H1 (cell line): Measurements from ENCODE around the gene CHD9. TPM values are rescaled to one million over a fixed set of nuclear protein-coding genes. Genes with fewer than 3 reads are reported as not detected.

ENCODE experiments used
- CTCF ChIA-PET: fragments of 300-600 bp; sonication (Branson Sonifier 250); formaldehyde crosslinking; loops from one replicate; lab custom pipeline; 2021; ENCODE audit not compliant: partially characterized antibody; lab: Charles Lee
- POLR2A ChIA-PET: fragments of 300-600 bp; sonication (Branson Sonifier 250); formaldehyde crosslinking; loops from one replicate; lab custom pipeline; 2021; ENCODE audit warnings: inconsistent platforms; ENCODE audit not compliant: partially characterized antibody; lab: Charles Lee
- DNase-seq, 2 experiments: peaks; one replicate each; pipeline versions ENCODE4 v3.0.0 to v3.0.0-alpha.2; 2010 to 2022; ENCODE audit warnings: low spot score in 2 of 2, low read depth in 1 of 2, mixed read lengths in 1 of 2
- FAIRE-seq: peaks from 2 replicates; lab custom pipeline; 2011; peaks lifted over from hg19 to GRCh38; lab: Jason Lieb, UNC
- H2AFZ ChIP-seq: 2 replicates; pipeline ENCODE4 v1.8.1; 2012; ENCODE audit warnings: low read length, inconsistent platforms
- H2AK5ac ChIP-seq: 2 replicates; pipeline ENCODE4 v1.6.1; 2013; ENCODE audit warnings: low read depth, low read length
- H2BK120ac ChIP-seq: replicated peaks from 2 replicates; pipeline ENCODE3; 2013; ENCODE audit warnings: low read depth, low read length, inconsistent platforms
- H2BK12ac ChIP-seq: 2 replicates; pipeline ENCODE4 v1.6.1; 2013; ENCODE audit warnings: low read depth, low read length
- H2BK15ac ChIP-seq: 2 replicates; pipeline ENCODE4 v1.6.1; 2013; ENCODE audit warnings: low read length
- H2BK20ac ChIP-seq: 2 replicates; pipeline ENCODE4 v1.6.1; 2013; ENCODE audit warnings: low read length
- H2BK5ac ChIP-seq: 2 replicates; pipeline ENCODE4 v1.6.1; 2013; ENCODE audit warnings: low read depth, low read length
- H3K14ac ChIP-seq: 2 replicates; pipeline ENCODE4 v1.6.1; 2013; ENCODE audit warnings: inconsistent platforms; ENCODE audit not compliant: insufficient read length
- H3K18ac ChIP-seq: 2 replicates; pipeline ENCODE4 v1.6.1; 2013; ENCODE audit warnings: low read length; ENCODE audit errors: extremely low read depth
- H3K23ac ChIP-seq: 2 replicates; pipeline ENCODE4 v1.6.1; 2013; ENCODE audit warnings: inconsistent platforms; ENCODE audit not compliant: insufficient read length
- H3K23me2 ChIP-seq: 2 replicates; pipeline ENCODE4 v1.6.1; 2013; ENCODE audit warnings: low read depth, low read length
- H3K27ac ChIP-seq: 2 replicates; pipeline ENCODE4 v1.6.1; 2011; ENCODE audit warnings: low read depth, low read length, inconsistent platforms
- H3K27me3 ChIP-seq, 4 experiments: replicated peaks in 1 of 4; 1 replicate in 1 of 4; 2 replicates in 3 of 4; pipeline versions ENCODE4 v1.6.1 to v1.8.1; 2011 to 2013; ENCODE audit warnings: low read length in 3 of 4, mild to moderate bottlenecking in 3 of 4, inconsistent platforms in 2 of 4, mixed read lengths in 2 of 4, moderate library complexity in 1 of 4; ENCODE audit not compliant: control insufficient read depth in 3 of 4, insufficient read depth in 3 of 4; ENCODE audit errors: extremely low read depth in 1 of 4
- H3K36me3 ChIP-seq, 4 experiments: 2 replicates each; pipeline versions ENCODE4 v1.6.1 to v1.8.1; 2011 to 2013; ENCODE audit warnings: mild to moderate bottlenecking in 4 of 4, low read length in 3 of 4, moderate library complexity in 2 of 4, control low read depth in 1 of 4, inconsistent platforms in 1 of 4; ENCODE audit not compliant: insufficient read depth in 4 of 4, control insufficient read depth in 2 of 4
- H3K4ac ChIP-seq: replicated peaks from 2 replicates; pipeline ENCODE3; 2013; ENCODE audit warnings: low read length, low read depth, mixed read lengths, inconsistent platforms; ENCODE audit not compliant: insufficient read length
- H3K4me1 ChIP-seq, 4 experiments: replicated peaks in 1 of 4; 1 replicate in 1 of 4; 2 replicates in 3 of 4; pipeline versions ENCODE4 v1.6.1 to v1.8.1; 2011 to 2013; ENCODE audit warnings: low read length in 3 of 4, inconsistent platforms in 2 of 4, mixed read lengths in 1 of 4; ENCODE audit not compliant: insufficient read depth in 4 of 4, control insufficient read depth in 3 of 4
- H3K4me2 ChIP-seq, 2 experiments: 2 replicates each; pipeline versions ENCODE4 v1.6.1 to v1.8.1; 2011 to 2013; ENCODE audit warnings: low read depth in 2 of 2, low read length in 2 of 2, control low read depth in 1 of 2, inconsistent platforms in 1 of 2, mild to moderate bottlenecking in 1 of 2; ENCODE audit not compliant: insufficient read depth in 1 of 2
- H3K4me3 ChIP-seq, 4 experiments: fragments of 200-600, 300-600 bp in 1 of 4; sonication (generic), shearing (Covaris generic), sonication (Bioruptor Twin) in 1 of 4; 2 replicates each; pipeline versions ENCODE4 v1.5.1 to v1.8.1; 2011 to 2016; ENCODE audit warnings: low read length in 4 of 4, low read depth in 3 of 4, control low read depth in 2 of 4, inconsistent platforms in 2 of 4, mild to moderate bottlenecking in 2 of 4, mixed read lengths in 1 of 4, moderate library complexity in 1 of 4; ENCODE audit not compliant: insufficient read depth in 2 of 4; ENCODE audit errors: extremely low read depth in 1 of 4
- H3K56ac ChIP-seq: replicated peaks from 2 replicates; pipeline ENCODE3; 2013; ENCODE audit warnings: low read depth, mild to moderate bottlenecking, mixed read lengths, low read length, inconsistent platforms; ENCODE audit not compliant: insufficient read length
- H3K79me1 ChIP-seq: 2 replicates; pipeline ENCODE4 v1.6.1; 2013; ENCODE audit warnings: low read depth, low read length, control low read depth
- H3K79me2 ChIP-seq, 2 experiments: 2 replicates each; pipeline versions ENCODE4 v1.6.1 to v1.8.1; 2012 to 2013; ENCODE audit warnings: low read length in 2 of 2, mild to moderate bottlenecking in 2 of 2, inconsistent platforms in 1 of 2; ENCODE audit not compliant: insufficient read depth in 2 of 2, control insufficient read depth in 1 of 2
- H3K9ac ChIP-seq, 4 experiments: replicated peaks in 1 of 4; 1 replicate in 1 of 4; 2 replicates in 3 of 4; pipeline versions ENCODE4 v1.6.1 to v1.8.1; 2011 to 2013; ENCODE audit warnings: low read depth in 3 of 4, low read length in 3 of 4, control low read depth in 2 of 4, mild to moderate bottlenecking in 2 of 4, moderate library complexity in 2 of 4, inconsistent platforms in 1 of 4; ENCODE audit errors: extremely low read depth in 1 of 4
- H3K9me3 ChIP-seq, 2 experiments: 2 replicates each; pipeline versions ENCODE4 v1.6.1 to v1.8.1; 2012 to 2013; ENCODE audit warnings: mild to moderate bottlenecking in 2 of 2, moderate library complexity in 2 of 2, control low read depth in 1 of 2, inconsistent platforms in 1 of 2, low read depth in 1 of 2, low read length in 1 of 2, mixed read lengths in 1 of 2; ENCODE audit not compliant: insufficient read depth in 2 of 2
- H4K20me1 ChIP-seq, 2 experiments: replicated peaks in 1 of 2; 2 replicates each; pipeline versions ENCODE3 to v1.8.1; 2011 to 2013; ENCODE audit warnings: inconsistent platforms in 2 of 2, low read length in 2 of 2, mild to moderate bottlenecking in 1 of 2; ENCODE audit not compliant: insufficient read depth in 2 of 2, control insufficient read depth in 1 of 2
- H4K5ac ChIP-seq: 2 replicates; pipeline ENCODE4 v1.6.1; 2013; ENCODE audit warnings: low read length, low read depth, mixed read lengths, inconsistent platforms; ENCODE audit not compliant: insufficient read length
- H4K8ac ChIP-seq: 2 replicates; pipeline ENCODE4 v1.8.0; 2013; ENCODE audit warnings: mild to moderate bottlenecking, moderate library complexity, low read length, inconsistent platforms; ENCODE audit not compliant: insufficient read depth; ENCODE audit errors: extremely low read depth
- H4K91ac ChIP-seq: replicated peaks from 2 replicates; pipeline ENCODE3; 2013; ENCODE audit warnings: low read length, mixed read lengths, inconsistent platforms; ENCODE audit not compliant: insufficient read length
- BRCA1 ChIP-seq: IDR thresholded peaks from 2 replicates; pipeline ENCODE4 v1.6.1; 2012; ENCODE audit warnings: low read depth, low read length, improper control_type of control experiment
- CBX8 ChIP-seq: fragments of 300-800, 300-1000 bp; sonication (generic); IDR thresholded peaks from 2 replicates; pipeline ENCODE4 v1.7.1; 2016; ENCODE audit warnings: low read depth, low read length, borderline replicate concordance
- EP300 ChIP-seq, 2 experiments: IDR thresholded peaks; 1 replicate in 1 of 2; 2 replicates in 1 of 2; pipeline ENCODE4 v1.6.1; 2011 to 2012; ENCODE audit warnings: low read depth in 2 of 2, low read length in 2 of 2, mild to moderate bottlenecking in 2 of 2, borderline replicate concordance in 1 of 2, inconsistent platforms in 1 of 2, moderate library complexity in 1 of 2
- EZH2 ChIP-seq: fragments of 200-600 bp; sonication (generic); IDR thresholded peaks from 2 replicates; pipeline ENCODE4 v1.7.1; 2012; ENCODE audit warnings: low read depth, mild to moderate bottlenecking, moderate library complexity, low read length, inconsistent platforms; ENCODE audit not compliant: severe bottlenecking
- GTF2F1 ChIP-seq: IDR thresholded peaks from 2 replicates; pipeline ENCODE4 v1.6.1; 2012; ENCODE audit warnings: low read depth, low read length, improper control_type of control experiment, borderline replicate concordance
- PHF8 ChIP-seq: fragments of 200-600 bp; sonication (generic); conservative IDR thresholded peaks from 2 replicates; pipeline ENCODE4 v1.7.1; 2012; ENCODE audit warnings: low read depth, mild to moderate bottlenecking, inconsistent platforms, low read length, moderate library complexity
- SAP30 ChIP-seq: fragments of 300-600 bp; sonication (generic); IDR thresholded peaks from 2 replicates; pipeline ENCODE4 v1.7.1; 2012; ENCODE audit warnings: low read length, moderate library complexity, mild to moderate bottlenecking, inconsistent platforms; ENCODE audit not compliant: insufficient read depth, insufficient replicate concordance
- SRF ChIP-seq: IDR thresholded peaks from 2 replicates; pipeline ENCODE4 v1.6.1; 2011; ENCODE audit warnings: mild to moderate bottlenecking, low read depth, low read length, moderate library complexity
- TAF1 ChIP-seq: IDR thresholded peaks from 2 replicates; pipeline ENCODE4 v1.6.1; 2011; ENCODE audit warnings: mild to moderate bottlenecking, low read depth, low read length
- YY1 ChIP-seq: IDR thresholded peaks from 2 replicates; pipeline ENCODE4 v1.6.1; 2011; ENCODE audit warnings: low read depth, mild to moderate bottlenecking, low read length
- WGBS, 2 experiments: shearing (Covaris generic) in 1 of 2; methylation state at CpG; one replicate each; pipeline versions ENCODE4 v1.1.6 to v1.1.7; 2013 to 2015; ENCODE audit warnings: low lambda C conversion rate in 2 of 2, mixed read lengths in 2 of 2, inconsistent platforms in 1 of 2, low coverage in 1 of 2, missing lambda C conversion rate in 1 of 2; ENCODE audit not compliant: insufficient replicate concordance in 2 of 2, insufficient coverage in 1 of 2, insufficient read length in 1 of 2; ENCODE audit errors: extremely low coverage in 1 of 2, missing lambda C conversion rate in 1 of 2; 5-methylcytosine and 5-hydroxymethylcytosine counted together
- polyA plus RNA-seq, 7 experiments: library from polyadenylated mRNA; depleted of rRNA in 3 of 7; stranded (reverse) in 5 of 7; unstranded in 2 of 7; fragments of >200 nt in 5 of 7; fragments of 200-250 nt in 2 of 7; gene quantifications; 1 replicate in 5 of 7; 2 replicates in 1 of 7; 4 replicates in 1 of 7; pipeline versions ENCODE4 v1.2.1 to v1.2.3, GENCODE V29; 2011 to 2013; ENCODE audit warnings: missing spikeins in 2 of 7, mixed read lengths in 2 of 7
- total RNA-seq: library from RNA; stranded (reverse); fragmentation: NEBNext Ultra II Directional; extraction: Animal tissue kit (Norgen Biotek cat#: 25700); gene quantifications from 2 replicates; pipeline ENCODE4 v1.2.1, GENCODE V29; 2021
- TF ChIP-seq, protein P1 (sequence below), 3 experiments: IDR thresholded peaks; 1 replicate in 2 of 3; 2 replicates in 1 of 3; pipeline versions ENCODE4 v1.5.1 to v1.6.1; 2011; ENCODE audit warnings: low read length in 3 of 3, mild to moderate bottlenecking in 3 of 3, inconsistent platforms in 2 of 3, low read depth in 1 of 3, moderate library complexity in 1 of 3; ENCODE audit not compliant: insufficient read depth in 1 of 3; ENCODE audit errors: control extremely low read depth in 1 of 3

CHD9 gene
- total and polyA plus RNA-seq, 2 of the 8 experiments (the other 6 are each of a cell fraction or from before 2014, with no cell fraction given), result 9.9 to 32.4 TPM

DNA sequence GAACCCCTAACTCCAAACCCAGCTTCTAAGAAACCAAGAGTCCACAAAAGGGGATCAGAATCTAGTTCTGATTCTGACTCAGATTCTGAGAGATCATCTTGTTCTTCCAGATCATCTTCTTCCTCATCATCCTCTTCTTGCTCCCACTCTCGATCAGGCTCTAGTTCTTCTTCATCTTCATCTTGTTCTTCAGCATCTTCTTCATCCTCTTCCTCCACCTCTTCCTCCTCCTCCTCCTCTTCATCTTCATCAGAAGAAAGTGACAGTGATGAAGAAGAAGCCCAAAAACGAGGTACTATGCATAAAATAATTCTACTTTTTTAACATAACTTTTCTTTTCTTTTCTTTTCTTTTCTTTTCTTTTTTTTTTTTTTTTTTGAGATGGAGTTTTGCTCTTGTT lies 249.5 kb downstream of the CHD9 start:
- CTCF ChIA-PET, result interaction anchor here (1.4 kb wide), 1 partner anchor 21 kb away, joined by 3 read pairs; no protein-coding TSS in a partner anchor
- TF ChIP-seq SRF, result no peak
- TF ChIP-seq EP300 (IDR thresholded peaks at IDR 0.05; ENCODE audit: borderline replicate concordance in 1 of 2, low read depth in 2 of 2, low read length in 2 of 2), result no peak
- no peak for TF ChIP-seq CBX8
- TF ChIP-seq SAP30, result no peak
- TF ChIP-seq TAF1, result no peak
- TF ChIP-seq BRCA1, result no peak
- no peak for TF ChIP-seq YY1
- TF ChIP-seq, protein P1, sequence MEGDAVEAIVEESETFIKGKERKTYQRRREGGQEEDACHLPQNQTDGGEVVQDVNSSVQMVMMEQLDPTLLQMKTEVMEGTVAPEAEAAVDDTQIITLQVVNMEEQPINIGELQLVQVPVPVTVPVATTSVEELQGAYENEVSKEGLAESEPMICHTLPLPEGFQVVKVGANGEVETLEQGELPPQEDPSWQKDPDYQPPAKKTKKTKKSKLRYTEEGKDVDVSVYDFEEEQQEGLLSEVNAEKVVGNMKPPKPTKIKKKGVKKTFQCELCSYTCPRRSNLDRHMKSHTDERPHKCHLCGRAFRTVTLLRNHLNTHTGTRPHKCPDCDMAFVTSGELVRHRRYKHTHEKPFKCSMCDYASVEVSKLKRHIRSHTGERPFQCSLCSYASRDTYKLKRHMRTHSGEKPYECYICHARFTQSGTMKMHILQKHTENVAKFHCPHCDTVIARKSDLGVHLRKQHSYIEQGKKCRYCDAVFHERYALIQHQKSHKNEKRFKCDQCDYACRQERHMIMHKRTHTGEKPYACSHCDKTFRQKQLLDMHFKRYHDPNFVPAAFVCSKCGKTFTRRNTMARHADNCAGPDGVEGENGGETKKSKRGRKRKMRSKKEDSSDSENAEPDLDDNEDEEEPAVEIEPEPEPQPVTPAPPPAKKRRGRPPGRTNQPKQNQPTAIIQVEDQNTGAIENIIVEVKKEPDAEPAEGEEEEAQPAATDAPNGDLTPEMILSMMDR (IDR thresholded peaks at IDR 0.05; ENCODE audit: control extremely low read depth in 1 of 3, insufficient read depth in 1 of 3, low read depth in 1 of 3, low read length in 3 of 3), result no peak
- no peak for TF ChIP-seq EZH2
- TF ChIP-seq GTF2F1, result no peak
- no peak for TF ChIP-seq PHF8

More for the DNA sequence above, 249.5 kb downstream of the CHD9 start:
- Histone ChIP-seq H2BK20ac (no peak overlapping the region), H4K91ac (no peak overlapping the region), H3K9ac (no peak overlapping the region), H3K56ac (no peak overlapping the region), H4K20me1 (no peaks in the 10 kb centered on the region), H3K4me3 (no peak overlapping the region), H3K4ac (no peak overlapping the region), H2BK12ac (no peak overlapping the region), H3K14ac (no peak overlapping the region), H3K18ac (no peak overlapping the region), H3K36me3 (peaks cover 15 to 68% (median 50%) of the 10 kb centered on the region in 4 experiments), H2BK15ac (no peak overlapping the region), H3K23ac (no peak overlapping the region), H3K79me2 (no peaks in the 10 kb centered on the region), H2BK120ac (no peak overlapping the region), H3K27me3 (no peaks in the 10 kb centered on the region), H2BK5ac (no peak overlapping the region), H3K23me2 (no peaks in the 10 kb centered on the region), H3K9me3 (no peaks in the 10 kb centered on the region; a peak in 1 of 4 replicates), H3K79me1 (no peaks in the 10 kb centered on the region), H2AFZ (no peak overlapping the region), H4K5ac (no peak overlapping the region), H3K4me1 (no peaks in the 10 kb centered on the region), H3K4me2 (no peak overlapping the region), H4K8ac (no peak overlapping the region), H2AK5ac (no peak overlapping the region), H3K27ac (no peak overlapping the region)
- no peak for DNase-seq
- no peak for FAIRE-seq
- WGBS, 2 experiments, result 79% methylated on average over 1 of the region's 2 CpGs; no CpG with 5 or more reads in 1 of the 2 experiments
- POLR2A ChIA-PET, result no interaction called here
